ENCODE measurements around the gene ILDR1.

The ILDR1 gene

GRCh38 chr3:122033023-122033422 is 11.0 kb upstream of the ILDR1 start:
- no peak for TF ChIP-seq EZH2phosphoT487 (IDR thresholded peaks at IDR 0.05; ENCODE audit: borderline replicate concordance, low read length)
- TF ChIP-seq, protein P1, sequence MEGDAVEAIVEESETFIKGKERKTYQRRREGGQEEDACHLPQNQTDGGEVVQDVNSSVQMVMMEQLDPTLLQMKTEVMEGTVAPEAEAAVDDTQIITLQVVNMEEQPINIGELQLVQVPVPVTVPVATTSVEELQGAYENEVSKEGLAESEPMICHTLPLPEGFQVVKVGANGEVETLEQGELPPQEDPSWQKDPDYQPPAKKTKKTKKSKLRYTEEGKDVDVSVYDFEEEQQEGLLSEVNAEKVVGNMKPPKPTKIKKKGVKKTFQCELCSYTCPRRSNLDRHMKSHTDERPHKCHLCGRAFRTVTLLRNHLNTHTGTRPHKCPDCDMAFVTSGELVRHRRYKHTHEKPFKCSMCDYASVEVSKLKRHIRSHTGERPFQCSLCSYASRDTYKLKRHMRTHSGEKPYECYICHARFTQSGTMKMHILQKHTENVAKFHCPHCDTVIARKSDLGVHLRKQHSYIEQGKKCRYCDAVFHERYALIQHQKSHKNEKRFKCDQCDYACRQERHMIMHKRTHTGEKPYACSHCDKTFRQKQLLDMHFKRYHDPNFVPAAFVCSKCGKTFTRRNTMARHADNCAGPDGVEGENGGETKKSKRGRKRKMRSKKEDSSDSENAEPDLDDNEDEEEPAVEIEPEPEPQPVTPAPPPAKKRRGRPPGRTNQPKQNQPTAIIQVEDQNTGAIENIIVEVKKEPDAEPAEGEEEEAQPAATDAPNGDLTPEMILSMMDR (IDR thresholded peaks at IDR 0.05; ENCODE audit: low read depth, low read length, poor library complexity, severe bottlenecking), result no peak
- Histone ChIP-seq H4K20me1 (ENCODE audit: control insufficient read depth, insufficient read depth, low read depth, low read length) (no peaks in the 10 kb centered on the region), H3K36me3 (ENCODE audit: control insufficient read depth, low read length) (peaks cover 11% of the 10 kb centered on the region), H3K9me2 (replicated peaks; ENCODE audit: control insufficient read depth, low read length) (no peaks in the 10 kb centered on the region), H3F3A (ENCODE audit: control insufficient read depth, insufficient read depth) (no peaks in the 10 kb centered on the region), H3K4me1 (ENCODE audit: control insufficient read depth, low read length) (peaks cover 34% of the 10 kb centered on the region), H3K9me3 (ENCODE audit: control insufficient read depth, insufficient read depth, low read length) (peaks cover 26% of the 10 kb centered on the region), H3K27ac (ENCODE audit: low read depth, low read length) (no peak overlapping the region), H3K4me3 (ENCODE audit: low read length) (no peak overlapping the region), H3K79me2 (ENCODE audit: control insufficient read depth, low read length) (no peaks in the 10 kb centered on the region), H3K27me3 (ENCODE audit: control insufficient read depth, low read length) (no peaks in the 10 kb centered on the region), H3K4me2 (ENCODE audit: low read length) (no peak overlapping the region)

- Histone ChIP-seq H3K4me2 (ENCODE audit: low read length) (no peak overlapping the region), H3K36me3 (ENCODE audit: control insufficient read depth, low read length) (peaks cover 8% of the 10 kb centered on the region), H3K4me3 (ENCODE audit: low read length) (no peak overlapping the region), H3K9me3 (ENCODE audit: control insufficient read depth, insufficient read depth, low read length) (peaks cover 21% of the 10 kb centered on the region), H3K4me1 (ENCODE audit: control insufficient read depth, low read length) (peaks cover 34% of the 10 kb centered on the region), H3K27ac (ENCODE audit: low read depth, low read length) (no peak overlapping the region), H4K20me1 (ENCODE audit: control insufficient read depth, insufficient read depth, low read depth, low read length) (no peaks in the 10 kb centered on the region), H3K79me2 (ENCODE audit: control insufficient read depth, low read length) (no peaks in the 10 kb centered on the region), H3F3A (ENCODE audit: control insufficient read depth, insufficient read depth) (no peaks in the 10 kb centered on the region), H3K27me3 (ENCODE audit: control insufficient read depth, low read length) (no peaks in the 10 kb centered on the region), H3K9me2 (replicated peaks; ENCODE audit: control insufficient read depth, low read length) (no peaks in the 10 kb centered on the region)
- TF ChIP-seq, protein P1 (IDR thresholded peaks at IDR 0.05; ENCODE audit: low read depth, low read length, poor library complexity, severe bottlenecking), result no peak
- TF ChIP-seq EZH2phosphoT487 (IDR thresholded peaks at IDR 0.05; ENCODE audit: borderline replicate concordance, low read length), result no peak
These were observed 10.5 kb upstream of the ILDR1 start for GRCh38 chr3:122032531-122032930.

- Histone ChIP-seq H3K9me2 (replicated peaks; ENCODE audit: control insufficient read depth, low read length) (no peaks in the 10 kb centered on the region), H4K20me1 (ENCODE audit: control insufficient read depth, insufficient read depth, low read depth, low read length) (no peaks in the 10 kb centered on the region), H3K9me3 (ENCODE audit: control insufficient read depth, insufficient read depth, low read length) (peaks cover 9% of the 10 kb centered on the region; the same call in 1 of the 2 replicates), H3K36me3 (ENCODE audit: control insufficient read depth, low read length) (0 out of 2 replicates have a peak, but pooled peaks cover 3% of the 10 kb centered on the region), H3K4me3 (ENCODE audit: low read length) (0 out of 2 replicates have a peak overlapping the region, but pooled peaks have one; percentile 1), H3K79me2 (ENCODE audit: control insufficient read depth, low read length) (no peaks in the 10 kb centered on the region), H3K4me2 (ENCODE audit: low read length) (peak overlapping the region; percentile 38), H3F3A (ENCODE audit: control insufficient read depth, insufficient read depth) (no peaks in the 10 kb centered on the region), H3K27ac (ENCODE audit: low read depth, low read length) (no peak overlapping the region), H3K27me3 (ENCODE audit: control insufficient read depth, low read length) (no peaks in the 10 kb centered on the region), H3K4me1 (ENCODE audit: control insufficient read depth, low read length) (peaks cover 39% of the 10 kb centered on the region)
- no peak for TF ChIP-seq EZH2phosphoT487 (IDR thresholded peaks at IDR 0.05; ENCODE audit: borderline replicate concordance, low read length)
- TF ChIP-seq, protein P1 (IDR thresholded peaks at IDR 0.05; ENCODE audit: low read depth, low read length, poor library complexity, severe bottlenecking), result no peak
These were observed 9.0 kb upstream of the ILDR1 start for GRCh38 chr3:122031123-122031468.

Measured in DOHH2 (cell line).